Fibroblast of the aortic adventitia (primary cell): ENCODE results near the gene FBN2. TPM values are rescaled to one million over a fixed set of nuclear protein-coding genes. Genes with fewer than 3 reads are reported as not detected.

Experiments
- DNase-seq: peaks from one replicate; pipeline ENCODE4 v3.0.0-alpha.2; 2010; ENCODE audit warnings: low read depth
- H3K4me3 ChIP-seq: 2 replicates; pipeline ENCODE4 v1.5.1; 2011; ENCODE audit warnings: low read depth, mild to moderate bottlenecking, control low read depth, low read length, moderate library complexity
- CTCF ChIP-seq: IDR thresholded peaks from 2 replicates; pipeline ENCODE4 v1.5.1; 2011; ENCODE audit warnings: mild to moderate bottlenecking, low read length, control low read depth, inconsistent platforms; ENCODE audit not compliant: insufficient read depth
- total RNA-seq: library from RNA; depleted of rRNA; stranded (reverse); fragments of >200 nt; gene quantifications from 2 replicates; pipeline ENCODE4 v1.2.3, GENCODE V29; 2012; ENCODE audit warnings: low replicate concordance

Gene FBN2
- total RNA-seq, 1 donor: 19.8 TPM

GRCh38 chr5:128290152-128290858, 247.7 kb downstream of the FBN2 start:
- no peak for TF ChIP-seq CTCF
- H3K4me3 ChIP-seq: no peak overlapping the region
- DNase-seq: peak; percentile 3

GRCh38 chr5:128287740-128288139, 250.3 kb downstream of the FBN2 start:
- TF ChIP-seq CTCF: no peak
- no peak for DNase-seq
- H3K4me3 ChIP-seq: no peak overlapping the region

- H3K4me3 ChIP-seq: no peak overlapping the region
- DNase-seq: no peak
- no peak for TF ChIP-seq CTCF
Observed at GRCh38 chr5:128284236-128284635, 253.8 kb downstream of the FBN2 start.

DNA sequence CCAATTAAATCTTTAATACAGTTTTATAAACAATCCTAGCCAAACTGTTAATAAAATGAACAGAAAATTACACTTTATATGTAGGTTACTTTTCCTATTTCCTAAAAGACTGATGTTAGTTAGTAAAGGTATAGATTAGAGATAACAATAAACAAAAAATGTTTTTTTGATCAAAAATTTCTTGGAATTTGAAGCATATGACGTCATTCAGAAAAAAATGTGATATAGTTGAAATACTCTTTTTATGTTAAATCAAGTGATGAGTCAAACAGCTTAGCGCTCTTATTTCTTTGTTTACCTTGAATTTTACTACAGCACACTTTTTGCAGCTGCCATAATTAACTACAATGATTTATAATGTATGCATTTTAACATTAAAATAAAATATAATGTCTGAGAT, 258.7 kb downstream of the FBN2 start:
- no peak overlapping the region for H3K4me3 ChIP-seq
- TF ChIP-seq CTCF: no peak
- no peak for DNase-seq

DNA sequence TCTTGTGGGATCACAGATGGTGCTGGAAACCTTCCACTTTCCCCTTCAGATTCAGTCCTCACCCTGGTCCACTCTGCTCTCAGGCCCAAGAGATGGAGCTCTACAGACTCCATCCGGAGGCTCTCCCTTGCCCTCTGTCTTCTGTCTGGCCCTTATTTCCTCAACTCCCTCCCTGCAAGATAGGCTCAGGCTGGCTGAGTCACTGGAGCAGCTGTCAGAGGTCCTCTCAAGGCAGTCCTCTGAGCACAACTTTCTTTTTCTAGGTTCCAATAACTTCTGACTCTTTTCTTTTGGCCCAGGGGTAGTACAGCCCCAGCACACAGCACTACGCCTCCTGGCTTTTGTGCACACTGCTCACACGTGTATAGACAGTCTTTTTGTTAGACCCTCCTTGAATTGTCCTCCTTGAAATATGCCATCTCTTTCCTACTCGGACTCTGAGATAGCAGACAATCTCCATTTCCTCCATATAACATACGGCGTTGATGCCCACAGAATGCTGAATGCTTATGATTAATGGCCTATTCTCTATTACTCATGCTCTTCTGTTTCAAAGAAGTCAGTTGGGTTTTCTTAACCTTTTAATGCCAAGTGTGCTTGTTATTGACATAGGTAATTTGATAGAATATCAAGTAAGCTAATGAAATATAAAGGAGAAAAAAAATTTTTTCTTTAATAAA, 261.4 kb downstream of the FBN2 start:
- TF ChIP-seq CTCF: peak; percentile 8
- peak; percentile 35 for DNase-seq
- H3K4me3 ChIP-seq: peak overlapping the region; percentile 31

GRCh38 chr5:128274441-128274840, 263.6 kb downstream of the FBN2 start:
- no peak for DNase-seq
- no peak for TF ChIP-seq CTCF
- H3K4me3 ChIP-seq: no peak overlapping the region
